NCI-H2227 (cell line): ENCODE measurements around the gene HDAC5.

Experiments used
- DNase-seq: peaks from one replicate; lab custom pipeline; 2025; ENCODE audit not compliant: unreplicated experiment; lab: John Stamatoyannopoulos, UW

The HDAC5 gene

DNA sequence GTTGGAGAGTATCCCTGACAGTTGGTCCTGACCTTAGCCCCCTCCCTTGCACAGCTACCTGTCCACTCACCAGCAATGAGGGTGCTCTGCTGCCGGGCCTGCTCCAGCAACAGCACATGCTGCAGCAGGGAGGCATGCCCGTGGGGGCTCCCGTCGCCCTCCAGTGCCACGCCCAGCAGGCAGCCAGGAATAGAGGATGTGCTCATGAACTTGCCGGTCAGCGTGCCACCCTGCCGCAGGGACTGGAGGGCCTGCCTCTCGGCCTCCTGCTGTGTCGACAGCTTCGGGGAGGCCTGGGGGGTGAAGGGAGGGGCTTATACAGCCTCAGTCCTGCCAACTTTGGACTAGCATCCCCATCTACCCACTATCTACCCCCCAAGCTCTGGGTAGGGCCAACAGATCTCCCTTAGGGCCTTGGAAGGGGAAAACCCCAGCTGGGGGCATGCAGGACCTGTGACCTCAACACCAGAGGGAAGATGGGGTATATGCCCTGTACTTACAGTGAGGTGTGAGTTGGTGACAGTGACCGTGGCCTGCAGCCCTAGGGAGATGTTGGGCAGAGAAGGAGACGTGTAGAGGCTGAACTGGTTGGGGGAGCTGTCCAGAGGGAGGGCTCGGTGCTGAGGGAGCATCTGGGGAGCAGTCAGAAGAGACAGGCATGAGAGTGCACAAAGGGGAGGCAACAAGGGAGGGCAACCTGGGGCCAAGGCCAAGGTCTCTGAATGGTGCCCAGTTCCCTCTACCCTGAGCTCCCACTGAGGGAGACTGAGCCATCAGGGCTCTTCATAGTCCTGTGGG, 32.0 kb downstream of the HDAC5 start:
- no peak for DNase-seq

GRCh38 chr17:44088254-44088653, 35.2 kb downstream of the HDAC5 start:
- no peak for DNase-seq

DNA sequence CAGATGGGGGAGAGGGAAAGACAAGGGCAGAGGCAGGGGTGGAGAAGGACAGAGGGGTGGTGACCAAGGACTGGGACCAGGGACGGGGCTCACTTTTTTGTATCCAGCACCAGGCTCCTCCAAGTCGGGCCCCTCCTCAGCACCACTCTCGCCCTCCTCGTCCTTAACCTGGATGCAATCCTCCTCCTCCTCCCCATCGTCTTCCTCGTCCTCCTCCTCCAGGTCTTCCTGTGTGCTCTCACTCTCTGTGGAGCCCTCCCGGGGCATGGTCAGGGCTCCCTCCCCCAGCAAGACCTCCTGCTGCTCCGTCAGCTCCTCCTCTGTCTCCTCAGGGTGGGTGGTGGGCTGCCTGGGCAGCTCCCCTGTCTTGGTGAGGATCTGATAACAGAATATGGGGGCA, 36.1 kb downstream of the HDAC5 start:
- DNase-seq, result no peak

DNA sequence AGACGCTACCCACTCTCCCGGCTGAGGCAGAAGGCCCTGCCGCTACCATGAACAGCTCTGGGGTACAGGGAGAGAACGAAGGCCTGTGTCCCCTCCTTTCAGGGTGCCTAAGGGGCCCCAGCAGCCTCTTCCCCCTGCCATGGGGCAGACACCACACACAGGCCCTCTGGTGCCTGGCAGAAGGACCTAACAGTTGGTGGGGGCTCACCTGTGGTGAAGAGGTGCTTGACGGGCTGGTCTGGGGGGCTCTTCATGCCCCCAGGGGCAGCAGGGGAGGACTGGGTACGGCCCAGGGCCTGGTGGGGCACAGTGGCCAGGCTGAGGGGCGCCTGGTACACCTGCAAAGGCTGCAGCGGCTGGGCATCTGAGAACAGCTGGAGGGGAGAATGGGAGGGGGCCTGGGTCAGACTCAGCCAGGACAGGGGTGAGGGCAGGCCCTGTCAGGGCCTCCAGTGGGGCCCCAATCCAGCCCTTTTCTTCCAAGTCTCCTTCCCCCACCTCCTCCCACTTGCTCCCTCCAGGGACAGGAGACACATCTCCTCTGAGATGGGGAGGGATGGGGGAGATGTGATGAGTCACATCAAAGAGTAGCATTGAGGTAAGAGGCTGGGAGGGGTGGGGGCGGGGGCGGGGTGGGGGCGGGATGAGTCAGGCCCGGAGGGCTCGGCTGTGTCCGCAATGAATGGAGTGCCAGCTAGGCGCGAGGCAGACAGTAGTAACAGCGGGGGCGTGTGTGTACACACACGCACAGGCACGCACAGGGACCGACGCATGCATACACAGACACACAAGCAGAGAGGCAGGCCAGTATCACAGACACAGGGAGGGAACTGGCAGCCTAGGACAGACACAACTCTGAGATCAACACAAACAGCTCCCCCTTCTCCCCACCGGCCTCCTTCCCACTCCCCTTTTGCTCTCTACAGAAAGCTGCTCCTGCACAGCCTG, 36.8 kb downstream of the HDAC5 start:
- DNase-seq, result peak; percentile 84

- DNase-seq, result no peak
These were observed 37.5 kb downstream of the HDAC5 start for GRCh38 chr17:44085908-44086307.

DNA sequence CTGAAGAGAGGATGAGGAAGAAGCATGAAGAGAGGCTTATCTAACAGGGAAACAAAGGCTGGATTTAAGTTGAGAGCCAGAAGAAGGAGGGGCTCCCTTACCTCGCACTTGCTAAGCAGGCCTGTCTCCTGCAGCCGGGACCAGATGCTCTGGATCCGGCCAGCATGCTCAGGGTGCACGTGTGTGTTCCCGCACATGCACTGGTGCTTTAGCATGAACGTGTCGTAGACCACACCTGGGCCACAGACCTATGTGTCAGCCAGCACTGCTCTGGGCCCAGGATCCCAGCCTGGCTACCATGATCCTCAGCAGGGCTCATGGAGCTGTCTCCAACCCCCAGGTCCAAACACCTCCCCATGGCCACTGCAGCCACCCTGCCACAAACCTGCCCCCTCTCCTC, 38.5 kb downstream of the HDAC5 start:
- no peak for DNase-seq

DNA sequence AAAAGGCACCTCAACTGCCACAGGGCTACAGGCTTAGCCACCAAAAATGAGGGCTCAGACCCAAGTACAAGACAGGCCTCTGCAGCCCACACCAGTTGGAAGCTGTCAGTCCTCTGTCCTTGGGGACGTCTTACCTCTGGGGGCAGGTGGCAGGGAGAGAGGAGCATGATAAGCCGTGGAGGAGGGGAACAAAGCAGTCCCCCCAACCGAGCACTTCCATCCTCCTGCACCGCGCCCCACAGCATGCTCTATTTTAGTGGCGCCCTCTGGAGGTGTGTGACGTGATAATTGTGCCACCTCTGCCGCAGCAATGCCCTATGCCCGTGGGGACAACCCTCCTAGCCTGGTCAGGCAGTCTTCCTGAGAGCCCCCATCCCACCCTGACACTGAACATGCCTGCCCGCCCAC, 39.3 kb downstream of the HDAC5 start:
- DNase-seq, result peak; percentile 41

DNA sequence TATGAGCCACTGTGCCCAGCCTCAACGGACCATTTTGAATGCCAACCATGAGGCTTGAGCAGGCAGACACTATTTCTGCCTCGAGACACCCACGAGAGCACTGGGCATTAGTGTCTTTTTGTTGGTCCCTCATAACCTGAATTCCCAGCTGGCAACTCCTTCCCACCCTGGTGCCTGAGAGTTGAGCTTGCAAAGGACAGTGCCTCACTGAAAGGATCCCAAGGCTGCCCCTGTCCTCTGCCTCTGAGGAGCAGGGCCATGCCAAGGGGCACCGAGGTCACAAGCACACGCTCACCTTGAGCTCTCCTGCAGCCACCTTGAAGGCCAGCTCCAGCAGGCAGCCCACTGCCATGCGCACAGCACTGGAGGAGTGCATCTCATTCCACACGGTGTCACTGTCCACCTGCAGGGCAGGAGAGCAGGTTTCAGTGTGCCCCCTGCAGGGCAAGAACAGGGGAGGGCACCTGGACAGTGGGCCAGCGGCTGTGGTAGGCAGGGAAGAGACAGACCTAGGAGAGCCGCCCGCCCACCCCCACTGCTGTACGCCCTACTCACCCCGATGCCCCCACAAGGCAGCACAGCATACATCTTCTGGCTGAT, 40.1 kb downstream of the HDAC5 start:
- DNase-seq, result no peak

GRCh38 chr17:44082256-44082927, 41.0 kb downstream of the HDAC5 start:
- no peak for DNase-seq

GRCh38 chr17:44081681-44082080, 41.8 kb downstream of the HDAC5 start:
- no peak for DNase-seq

GRCh38 chr17:44079877-44080821, 43.3 kb downstream of the HDAC5 start:
- no peak for DNase-seq

DNA sequence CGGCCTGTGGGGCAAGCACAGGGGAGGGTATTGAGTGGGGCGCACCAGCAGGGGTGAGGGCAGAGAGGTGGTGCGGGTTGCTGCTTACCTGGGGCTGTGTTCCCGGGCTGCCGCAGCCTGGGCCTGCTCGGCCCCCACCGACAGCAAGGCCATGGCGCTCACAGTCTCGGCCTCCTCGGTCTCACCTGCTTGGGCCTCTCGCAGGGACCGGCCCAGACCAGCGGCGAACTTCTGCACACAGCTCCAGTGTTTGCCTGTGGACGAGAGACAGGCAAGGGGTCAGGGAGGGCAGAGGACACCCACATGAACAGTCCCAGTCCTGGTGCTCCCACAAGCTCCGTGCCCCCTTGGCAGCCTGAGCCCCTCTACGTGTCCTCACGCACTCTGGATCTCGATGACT, 45.0 kb downstream of the HDAC5 start:
- no peak for DNase-seq

- DNase-seq, result no peak
These were observed 45.9 kb downstream of the HDAC5 start for GRCh38 chr17:44077595-44077909.

- DNase-seq, result no peak
These were observed 46.5 kb downstream of the HDAC5 start for GRCh38 chr17:44076716-44077594.

GRCh38 chr17:44075598-44076293, 47.7 kb downstream of the HDAC5 start:
- DNase-seq, result no peak

DNA sequence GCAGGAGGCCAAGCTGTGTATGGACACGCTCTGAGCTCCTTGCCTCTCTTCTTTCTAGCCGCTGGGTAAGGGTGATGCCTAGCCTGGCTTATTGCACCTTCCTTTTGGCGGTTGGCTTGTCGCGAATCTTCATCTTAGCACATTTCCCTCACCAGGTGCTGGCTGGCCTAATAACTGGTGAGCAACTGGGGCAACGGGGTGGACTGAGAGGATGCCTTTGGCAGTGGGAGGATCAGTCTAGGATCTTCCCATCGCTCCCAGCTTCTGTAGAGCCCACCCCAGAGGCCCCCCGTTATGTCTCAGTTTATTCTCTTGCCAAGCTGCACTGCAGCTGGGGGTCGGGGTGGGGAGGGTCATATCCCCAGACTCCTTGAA, 48.5 kb downstream of the HDAC5 start:
- no peak for DNase-seq

GRCh38 chr17:44074231-44074910, 49.1 kb downstream of the HDAC5 start:
- DNase-seq, result peak; percentile 46

DNA sequence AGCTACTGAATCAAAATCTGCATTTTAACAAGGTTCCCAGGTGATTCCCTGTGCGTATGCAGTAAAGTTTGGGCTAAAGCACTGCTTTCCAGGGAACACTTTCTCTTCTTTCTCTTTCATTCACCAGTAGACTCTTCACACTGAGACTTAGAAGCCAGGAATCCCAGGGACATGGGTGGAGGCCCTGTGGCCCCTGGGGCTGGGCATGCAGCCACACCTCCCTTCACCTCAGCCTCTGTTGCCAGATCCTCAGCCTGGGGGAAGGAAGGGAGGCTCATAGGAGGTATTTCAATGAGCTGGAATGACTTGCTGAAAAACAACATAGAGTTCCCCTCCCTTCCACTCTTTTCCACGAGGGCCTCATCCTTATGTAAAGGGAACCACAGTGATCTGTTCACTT, 51.7 kb downstream of the HDAC5 start:
- DNase-seq, result no peak
